Measurements from ENCODE around the gene RNF144A.

Gene RNF144A

DNA sequence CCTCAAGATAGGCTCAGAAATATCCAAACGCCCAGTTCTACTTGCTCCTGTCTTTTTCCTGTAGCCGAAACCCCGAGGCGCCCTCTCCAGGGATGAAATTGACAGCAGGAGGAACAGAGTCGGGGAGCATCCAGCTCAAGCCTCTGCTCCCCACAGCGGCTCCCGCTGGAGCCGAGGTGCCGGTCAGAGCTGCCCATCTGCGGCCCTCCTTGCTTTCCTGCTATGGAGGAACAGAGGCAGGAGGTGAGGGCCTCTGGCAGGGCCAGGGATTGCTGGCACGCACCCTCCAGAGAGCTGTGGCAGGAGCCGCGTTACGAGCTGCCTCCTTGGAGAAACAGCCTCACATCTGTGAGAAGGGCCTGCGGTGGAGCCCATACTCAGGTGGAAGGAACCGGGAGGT, 172.1 kb downstream of the RNF144A start:
- no peak for DNase-seq (ENCODE audit: low read depth)

DNA sequence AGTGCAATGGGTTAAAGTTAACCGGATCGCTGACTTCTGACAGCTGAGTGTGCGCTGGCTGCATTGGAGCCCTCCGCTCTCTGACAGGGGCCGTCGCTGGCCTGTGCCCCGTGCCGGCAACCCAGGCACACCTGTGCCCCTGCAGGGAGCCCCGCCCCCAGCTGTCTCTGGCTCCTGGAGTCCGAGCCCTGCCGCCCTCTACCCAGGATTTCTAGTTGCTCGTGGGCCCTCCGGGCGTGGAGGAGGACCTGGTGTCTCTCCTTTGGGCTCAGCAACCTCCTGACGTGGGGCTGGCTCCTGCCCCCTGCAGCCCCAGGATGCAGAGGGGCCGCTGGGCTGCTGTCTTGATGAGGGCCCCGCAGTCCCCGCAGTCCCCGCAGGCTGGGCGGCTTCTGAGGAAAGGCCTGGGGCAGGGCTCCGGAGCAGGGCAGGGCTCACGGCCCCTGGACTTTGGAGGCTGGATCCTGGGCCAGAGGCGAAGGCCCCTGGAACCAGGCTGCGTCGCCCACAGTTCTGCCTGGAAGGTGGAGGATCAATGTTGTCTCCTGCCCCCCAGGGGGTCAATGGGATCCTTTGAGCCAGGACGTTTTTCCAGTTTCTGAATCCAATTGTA, 172.8 kb downstream of the RNF144A start:
- DNase-seq (ENCODE audit: low read depth): no peak

GRCh38 chr2:7093376-7093775, 176.2 kb downstream of the RNF144A start:
- no peak for DNase-seq (ENCODE audit: low read depth)
